Measurements from ENCODE around the gene RPL10A. TPM values are rescaled to one million over a fixed set of nuclear protein-coding genes. Genes with fewer than 3 reads are reported as not detected.
A peak's percentile ranks its signal among the peaks of the same experiment; 100 is the strongest.

The RPL10A gene
- total RNA-seq, 2 experiments from 2014 or later, result 2,437 to 2,507 TPM

- peak overlapping the region; percentile 95 for H3K4me3 Mint-ChIP-seq
- CTCF ChIA-PET, result interaction anchor here (0.7 kb wide), 1 partner anchor 207 kb away, joined by 4 read pairs; no protein-coding TSS in a partner anchor
- peak overlapping the region; percentile 95 for H3K27ac Mint-ChIP-seq
- no peaks in the 10 kb centered on the region for H3K27me3 Mint-ChIP-seq (ENCODE audit: low read depth)
- H3K9me3 Mint-ChIP-seq, result no peaks in the 10 kb centered on the region
- peaks cover 39% of the 10 kb centered on the region for H3K4me1 Mint-ChIP-seq (ENCODE audit: low read depth)
- intact Hi-C loops (cut with micrococcal nuclease), result no loop called here
- DNase-seq, result peak; percentile 21
- H3K36me3 Mint-ChIP-seq (ENCODE audit: low read depth), result peaks cover 52% of the 10 kb centered on the region
Observed at GRCh38 chr6:35470663-35471120, 2.5 kb downstream of the RPL10A start.

GRCh38 chr6:35471836-35472345, 3.7 kb downstream of the RPL10A start:
- intact Hi-C loops (cut with micrococcal nuclease), result no loop called here

GRCh38 chr6:35473075-35473849, 5.1 kb downstream of the RPL10A start:
- H3K4me1 Mint-ChIP-seq (ENCODE audit: low read depth), result peaks cover 31% of the 10 kb centered on the region
- DNase-seq, result no peak

More at GRCh38 chr6:35471836-35472345, 3.7 kb downstream of the RPL10A start:
- Mint-ChIP-seq H3K9me3 (no peaks in the 10 kb centered on the region), H3K4me1 (ENCODE audit: low read depth) (peaks cover 39% of the 10 kb centered on the region), H3K36me3 (ENCODE audit: low read depth) (peaks cover 51% of the 10 kb centered on the region), H3K27me3 (ENCODE audit: low read depth) (no peaks in the 10 kb centered on the region), H3K27ac (peak overlapping the region; percentile 95), H3K4me3 (peak overlapping the region; percentile 95)
- CTCF ChIA-PET, result interaction anchor here (0.6 to 0.9 kb wide), 3 partner anchors 23 to 173 kb away, joined by 3 read pairs; no protein-coding TSS in a partner anchor
- DNase-seq, result no peak

GRCh38 chr6:35473850-35474130, 5.6 kb downstream of the RPL10A start:
- CTCF ChIA-PET, result interaction anchor here (0.6 to 0.7 kb wide), 3 partner anchors 25 to 260 kb away, joined by 3 read pairs; no protein-coding TSS in a partner anchor
- no peaks in the 10 kb centered on the region for H3K9me3 Mint-ChIP-seq
- no peak for DNase-seq
- peak overlapping the region; percentile 46 for H3K27ac Mint-ChIP-seq
- no peak overlapping the region for H3K4me3 Mint-ChIP-seq
- no peaks in the 10 kb centered on the region for H3K27me3 Mint-ChIP-seq (ENCODE audit: low read depth)
- peaks cover 31% of the 10 kb centered on the region for H3K4me1 Mint-ChIP-seq (ENCODE audit: low read depth)
- H3K36me3 Mint-ChIP-seq (ENCODE audit: low read depth), result peaks cover 40% of the 10 kb centered on the region
- intact Hi-C loops (cut with micrococcal nuclease), result no loop called here

More at GRCh38 chr6:35473075-35473849, 5.1 kb downstream of the RPL10A start:
- Mint-ChIP-seq H3K36me3 (ENCODE audit: low read depth) (peaks cover 46% of the 10 kb centered on the region), H3K27ac (peak overlapping the region; percentile 46), H3K4me3 (no peak overlapping the region), H3K27me3 (ENCODE audit: low read depth) (no peaks in the 10 kb centered on the region), H3K9me3 (no peaks in the 10 kb centered on the region)
- intact Hi-C loops (cut with micrococcal nuclease), result no loop called here
- CTCF ChIA-PET, result interaction anchor here (0.6 to 0.7 kb wide), 5 partner anchors 13 to 261 kb away, joined by 3 to 5 read pairs (median 3); no protein-coding TSS in a partner anchor

- no peak for DNase-seq
- H3K27ac Mint-ChIP-seq, result no peak overlapping the region
Observed at GRCh38 chr6:35474131-35474941, 6.1 kb downstream of the RPL10A start.

GRCh38 chr6:35474942-35475570, 6.9 kb downstream of the RPL10A start:
- Mint-ChIP-seq H3K4me1 (ENCODE audit: low read depth) (peaks cover 23% of the 10 kb centered on the region), H3K9me3 (no peaks in the 10 kb centered on the region), H3K4me3 (no peak overlapping the region), H3K27ac (no peak overlapping the region), H3K36me3 (ENCODE audit: low read depth) (peaks cover 28% of the 10 kb centered on the region), H3K27me3 (ENCODE audit: low read depth) (no peaks in the 10 kb centered on the region)
- CTCF ChIA-PET, result no interaction called here
- intact Hi-C loops (cut with micrococcal nuclease), result no loop called here
- no peak for DNase-seq

More at GRCh38 chr6:35474131-35474941, 6.1 kb downstream of the RPL10A start:
- Mint-ChIP-seq H3K9me3 (no peaks in the 10 kb centered on the region), H3K27me3 (ENCODE audit: low read depth) (no peaks in the 10 kb centered on the region), H3K36me3 (ENCODE audit: low read depth) (peaks cover 35% of the 10 kb centered on the region), H3K4me1 (ENCODE audit: low read depth) (peaks cover 30% of the 10 kb centered on the region), H3K4me3 (no peak overlapping the region)
- intact Hi-C loops (cut with micrococcal nuclease), result no loop called here
- CTCF ChIA-PET, result interaction anchor here (0.7 kb wide), 2 partner anchors 25 to 260 kb away, joined by 3 read pairs; no protein-coding TSS in a partner anchor

- H3K4me1 Mint-ChIP-seq (ENCODE audit: low read depth), result peaks cover 18% of the 10 kb centered on the region
- intact Hi-C loops (cut with micrococcal nuclease), result no loop called here
- no peaks in the 10 kb centered on the region for H3K9me3 Mint-ChIP-seq
- H3K36me3 Mint-ChIP-seq (ENCODE audit: low read depth), result peaks cover 22% of the 10 kb centered on the region
- DNase-seq, result no peak
- CTCF ChIA-PET, result interaction anchor here (0.8 to 1.1 kb wide), 2 partner anchors 177 to 179 kb away, joined by 3 read pairs; no protein-coding TSS in a partner anchor
- H3K4me3 Mint-ChIP-seq, result no peak overlapping the region
- no peak overlapping the region for H3K27ac Mint-ChIP-seq
- H3K27me3 Mint-ChIP-seq (ENCODE audit: low read depth), result no peaks in the 10 kb centered on the region
Observed at GRCh38 chr6:35475573-35475972, 7.4 kb downstream of the RPL10A start.

GRCh38 chr6:35476004-35476403, 7.8 kb downstream of the RPL10A start:
- Mint-ChIP-seq H3K4me3 (no peak overlapping the region), H3K27me3 (ENCODE audit: low read depth) (no peaks in the 10 kb centered on the region), H3K9me3 (no peaks in the 10 kb centered on the region), H3K27ac (no peak overlapping the region), H3K36me3 (ENCODE audit: low read depth) (peaks cover 18% of the 10 kb centered on the region), H3K4me1 (ENCODE audit: low read depth) (peaks cover 14% of the 10 kb centered on the region)
- no peak for DNase-seq
- intact Hi-C loops (cut with micrococcal nuclease), result no loop called here
- CTCF ChIA-PET, result interaction anchor here (0.8 to 2.1 kb wide), 3 partner anchors 8 to 180 kb away, joined by 3 to 11 read pairs (median 3); partner anchors contain the start of gene RPL10A

GRCh38 chr6:35477028-35477427, 8.8 kb downstream of the RPL10A start:
- CTCF ChIA-PET, result interaction anchor here (0.6 to 2.1 kb wide), 3 partner anchors 9 to 161 kb away, joined by 3 to 11 read pairs (median 5); partner anchors contain the start of gene RPL10A
- H3K9me3 Mint-ChIP-seq, result no peaks in the 10 kb centered on the region
- H3K27ac Mint-ChIP-seq, result no peak overlapping the region

GRCh38 chr6:35477551-35478179, 9.5 kb downstream of the RPL10A start:
- DNase-seq, result no peak
- H3K27ac Mint-ChIP-seq, result no peak overlapping the region
- no peak overlapping the region for H3K4me3 Mint-ChIP-seq
- no peaks in the 10 kb centered on the region for H3K4me1 Mint-ChIP-seq (ENCODE audit: low read depth)
- intact Hi-C loops (cut with micrococcal nuclease), result no loop called here
- peaks cover 4% of the 10 kb centered on the region for H3K36me3 Mint-ChIP-seq (ENCODE audit: low read depth)
- CTCF ChIA-PET, result interaction anchor here (1.0 to 2.1 kb wide), 3 partner anchors 10 to 17 kb away, joined by 3 to 11 read pairs (median 3); partner anchors contain the start of gene RPL10A
- no peaks in the 10 kb centered on the region for H3K9me3 Mint-ChIP-seq
- no peaks in the 10 kb centered on the region for H3K27me3 Mint-ChIP-seq (ENCODE audit: low read depth)

More at GRCh38 chr6:35477028-35477427, 8.8 kb downstream of the RPL10A start:
- no peak for DNase-seq
- intact Hi-C loops (cut with micrococcal nuclease), result no loop called here
- H3K4me1 Mint-ChIP-seq (ENCODE audit: low read depth), result peaks cover 5% of the 10 kb centered on the region
- H3K4me3 Mint-ChIP-seq, result no peak overlapping the region
- H3K36me3 Mint-ChIP-seq (ENCODE audit: low read depth), result peaks cover 9% of the 10 kb centered on the region
- no peaks in the 10 kb centered on the region for H3K27me3 Mint-ChIP-seq (ENCODE audit: low read depth)

GRCh38 chr6:35478259-35478658, 10.1 kb downstream of the RPL10A start:
- Mint-ChIP-seq H3K36me3 (ENCODE audit: low read depth) (peaks cover under 1% of the 10 kb centered on the region), H3K9me3 (no peaks in the 10 kb centered on the region), H3K4me1 (ENCODE audit: low read depth) (no peaks in the 10 kb centered on the region), H3K27ac (no peak overlapping the region), H3K27me3 (ENCODE audit: low read depth) (no peaks in the 10 kb centered on the region), H3K4me3 (no peak overlapping the region)
- CTCF ChIA-PET, result interaction anchor here (1.0 to 2.1 kb wide), 2 partner anchors 11 to 13 kb away, joined by 3 to 11 read pairs; partner anchors contain the start of gene RPL10A
- intact Hi-C loops (cut with micrococcal nuclease), result no loop called here
- no peak for DNase-seq
